Cardiac fibroblast (primary cell): Measurements from ENCODE around the gene IP6K3.

Experiments
- DNase-seq, 2 donors: peaks; one replicate each; pipeline versions ENCODE4 v3.0.0 to v3.0.0-alpha.2; 2010; ENCODE audit warnings: low read depth in 2 of 2
- H3K4me3 ChIP-seq, 2 donors: replicated peaks in 1 of 2; 1 replicate in 1 of 2; 2 replicates in 1 of 2; pipeline ENCODE4 v1.5.1; 2011; ENCODE audit warnings: low read depth in 2 of 2, low read length in 2 of 2, mild to moderate bottlenecking in 2 of 2, moderate library complexity in 1 of 2
- CTCF ChIP-seq: IDR thresholded peaks from one replicate; pipeline ENCODE4 v1.5.1; 2011; ENCODE audit warnings: low read depth, mild to moderate bottlenecking, low read length, inconsistent platforms

IP6K3 gene

GRCh38 chr6:33761581-33761921, 14.8 kb upstream of the IP6K3 start:
- no peak overlapping the region for H3K4me3 ChIP-seq
- no peak for TF ChIP-seq CTCF
- DNase-seq = no peak

- no peak overlapping the region for H3K4me3 ChIP-seq
- no peak for TF ChIP-seq CTCF
- DNase-seq = no peak
Measured at GRCh38 chr6:33759887-33760629, 13.4 kb upstream of the IP6K3 start.

- no peak overlapping the region for H3K4me3 ChIP-seq
- DNase-seq = no peak
- no peak for TF ChIP-seq CTCF
Measured at GRCh38 chr6:33758815-33759216, 12.1 kb upstream of the IP6K3 start.

GRCh38 chr6:33757906-33758305, 11.2 kb upstream of the IP6K3 start:
- no peak for TF ChIP-seq CTCF
- H3K4me3 ChIP-seq = no peak overlapping the region
- DNase-seq = no peak

- TF ChIP-seq CTCF = no peak
- DNase-seq = no peak
- H3K4me3 ChIP-seq = no peak overlapping the region
Measured at GRCh38 chr6:33757113-33757512, 10.4 kb upstream of the IP6K3 start.

GRCh38 chr6:33756211-33756954, 9.7 kb upstream of the IP6K3 start:
- TF ChIP-seq CTCF = no peak
- no peak for DNase-seq
- H3K4me3 ChIP-seq = no peak overlapping the region
